H1 (cell line): ENCODE data around the gene FRK. TPM values are rescaled to one million over a fixed set of nuclear protein-coding genes. Genes with fewer than 3 reads are reported as not detected.

ENCODE experiments used
- CBX5 ChIP-seq: fragments of 300-800, 300-1000 bp; sonication (generic); IDR thresholded peaks from 2 replicates; pipeline ENCODE4 v1.7.1; 2016; ENCODE audit warnings: antibody characterized with exemption, low read length, low read depth
- SP1 ChIP-seq: IDR thresholded peaks from 2 replicates; pipeline ENCODE4 v1.6.1; 2011; ENCODE audit warnings: low read depth, low read length
- polyA plus RNA-seq, 7 experiments: library from polyadenylated mRNA; depleted of rRNA in 3 of 7; stranded (reverse) in 5 of 7; unstranded in 2 of 7; fragments of >200 nt in 5 of 7; fragments of 200-250 nt in 2 of 7; gene quantifications; 1 replicate in 5 of 7; 2 replicates in 1 of 7; 4 replicates in 1 of 7; pipeline versions ENCODE4 v1.2.1 to v1.2.3, GENCODE V29; 2011 to 2013; ENCODE audit warnings: missing spikeins in 2 of 7, mixed read lengths in 2 of 7
- total RNA-seq: library from RNA; stranded (reverse); fragmentation: NEBNext Ultra II Directional; extraction: Animal tissue kit (Norgen Biotek cat#: 25700); gene quantifications from 2 replicates; pipeline ENCODE4 v1.2.1, GENCODE V29; 2021

FRK gene
- total and polyA plus RNA-seq, 2 of the 8 experiments (the other 6 are each of a cell fraction or from before 2014, with no cell fraction given): 0.11 to 0.24 TPM

GRCh38 chr6:116059713-116060571 lies 749 bp downstream of the FRK start (continued):
- no peak for TF ChIP-seq SP1
- no peak for TF ChIP-seq CBX5
